Activated CD4-positive, alpha-beta T cell treated with anti-CD3 and anti-CD28 coated beads, Interleukin-2, amount 50 U/mL, for 1 hour (primary cell): ENCODE measurements around the gene DNAI1.
A peak's percentile ranks its signal among the peaks of the same experiment; 100 is the strongest.
"Not testable (repeated sequence)": the region's sequence is repeated elsewhere in the genome, so short reads cannot be mapped to it uniquely, and the experiment has no call there.

Experiments
- DNase-seq: peaks from one replicate; pipeline ENCODE4 v3.0.0-alpha.2; 2020

Gene DNAI1

DNA sequence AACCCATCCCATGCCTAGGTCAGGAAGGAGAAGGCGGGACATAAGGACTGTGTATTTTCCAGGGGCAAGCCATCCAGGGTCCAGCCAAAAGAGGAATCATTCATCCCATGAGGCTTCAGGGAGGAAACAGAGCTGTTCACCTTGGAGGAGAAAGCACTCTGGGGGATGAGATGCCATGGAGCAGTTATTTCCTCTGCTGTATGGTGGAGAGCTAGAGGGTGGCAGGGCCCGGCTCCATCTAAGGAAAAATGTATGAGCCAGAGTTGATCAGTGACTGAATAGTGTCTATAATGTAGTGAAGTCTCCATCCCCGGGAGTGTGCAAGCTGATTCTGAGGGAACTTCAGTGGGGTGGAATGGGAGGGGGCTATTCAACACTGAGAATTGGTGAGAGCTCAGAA, 56.2 kb downstream of the DNAI1 start:
- no peak for DNase-seq

DNA sequence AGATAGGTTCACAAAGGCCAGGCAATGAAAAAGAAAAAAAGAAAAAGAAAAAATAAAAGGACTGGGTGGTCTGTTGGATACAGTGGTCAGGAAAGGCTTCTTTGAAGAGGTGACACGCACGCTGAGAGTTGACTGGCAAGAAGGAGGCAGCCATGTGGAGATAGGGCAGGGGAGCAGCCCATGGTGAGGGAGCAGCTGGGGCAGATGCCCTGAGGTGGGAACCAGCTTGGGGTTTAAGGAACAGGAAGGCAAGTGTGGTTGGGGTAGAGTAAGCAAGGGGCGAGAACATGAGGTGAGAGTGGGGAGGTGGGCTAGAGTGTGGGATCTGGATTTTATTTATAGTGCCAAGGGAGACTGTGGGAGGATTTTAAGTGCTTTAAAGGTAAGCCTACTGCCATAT, 57.4 kb downstream of the DNAI1 start:
- DNase-seq = no peak

DNA sequence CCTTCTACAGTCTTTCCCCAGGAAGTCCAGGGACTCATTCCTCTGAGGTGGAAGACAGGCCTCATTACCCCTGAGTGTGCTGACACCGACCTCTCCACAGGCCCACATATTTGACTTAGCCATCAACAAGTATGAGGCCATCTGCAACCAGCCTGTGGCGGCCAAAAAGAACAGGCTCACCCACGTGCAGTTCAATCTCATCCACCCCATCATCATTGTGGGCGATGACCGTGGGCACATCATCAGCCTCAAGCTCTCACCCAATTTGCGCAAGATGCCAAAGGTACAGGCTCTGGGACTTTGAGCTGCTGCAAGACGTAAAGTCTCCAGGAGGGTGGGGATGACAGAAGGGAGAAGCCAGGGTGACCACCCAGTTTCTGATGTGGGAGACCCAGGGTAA, 58.6 kb downstream of the DNAI1 start:
- DNase-seq = no peak

DNA sequence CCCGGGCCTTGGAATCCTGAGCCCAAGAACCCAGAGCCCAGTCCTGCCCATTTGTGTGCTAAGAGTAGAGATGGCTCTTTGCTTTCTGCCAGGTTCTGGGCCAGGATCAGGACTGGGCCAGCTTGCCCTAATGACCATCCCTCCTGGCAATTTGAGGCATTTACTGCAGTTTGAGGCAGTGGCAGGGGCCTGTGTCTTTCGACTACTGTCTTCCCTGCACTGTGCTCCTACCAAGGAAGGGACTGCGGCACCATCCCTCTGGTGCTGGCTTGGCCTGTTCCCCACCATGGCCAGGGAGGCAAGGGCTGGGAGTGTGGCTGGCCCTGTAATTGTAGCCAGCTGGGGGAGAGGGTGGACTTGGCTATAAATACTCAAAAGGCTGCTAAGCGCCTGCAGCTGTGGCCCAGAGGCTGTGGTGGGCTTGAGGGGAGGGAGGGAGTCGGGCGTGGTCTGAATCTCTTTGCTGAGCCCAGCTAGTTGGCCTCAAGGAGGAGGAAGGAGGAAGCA, 59.6 kb downstream of the DNAI1 start:
- DNase-seq = no peak

DNA sequence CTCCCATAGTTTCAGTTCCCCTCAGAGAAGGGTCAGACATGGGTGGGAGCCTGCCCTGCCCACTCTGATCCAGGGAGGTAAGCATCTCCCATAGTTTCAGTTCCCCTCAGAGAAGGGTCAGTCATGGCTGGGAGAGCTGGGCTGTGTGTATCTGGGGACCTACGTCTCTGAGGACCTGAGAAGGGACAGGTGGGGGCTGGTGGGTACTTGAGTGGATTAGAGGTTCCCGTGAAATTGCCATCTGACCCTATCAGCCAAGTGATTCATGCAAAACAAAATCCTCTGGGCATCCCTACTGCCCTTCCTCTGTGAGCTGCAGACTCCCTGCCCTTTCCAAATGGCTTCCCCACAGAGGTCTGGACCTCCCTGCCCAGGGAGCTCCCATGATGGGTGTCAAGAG, 60.3 kb downstream of the DNAI1 start:
- DNase-seq = no peak

DNA sequence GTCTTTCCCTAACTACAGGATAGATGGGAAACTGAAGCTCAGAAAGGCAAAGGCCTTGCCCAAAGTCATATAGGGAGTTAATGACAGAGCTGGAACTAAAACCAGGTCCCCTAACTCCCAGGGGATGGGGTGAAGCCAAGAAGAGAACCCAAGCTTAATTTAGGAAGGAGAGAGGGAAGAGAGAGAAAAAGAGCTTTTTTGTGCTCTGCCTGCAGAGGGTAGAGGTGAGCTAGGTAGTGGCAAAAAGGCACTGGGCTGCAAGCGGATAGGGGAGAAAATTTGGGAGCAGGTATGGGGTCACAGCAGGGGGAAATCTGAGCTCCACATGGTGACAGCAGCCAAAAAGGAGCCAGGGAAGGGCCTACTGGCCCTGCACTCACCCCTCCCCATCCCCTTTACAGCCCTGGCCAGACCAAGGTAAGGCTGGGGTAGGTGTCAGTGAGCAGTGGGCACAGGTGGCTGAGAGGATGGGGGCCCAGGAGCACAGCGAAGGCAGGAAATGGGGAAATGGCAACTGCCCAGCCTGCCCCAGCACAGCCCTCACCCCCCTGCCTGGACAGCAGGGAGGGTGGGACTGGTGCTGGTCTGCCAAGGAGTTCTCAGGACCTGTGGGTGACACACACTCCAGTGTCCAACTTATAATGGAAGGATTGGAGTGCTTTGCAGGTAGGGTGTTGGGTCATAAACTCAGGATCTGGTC, 60.9 kb downstream of the DNAI1 start:
- DNase-seq = no peak

DNA sequence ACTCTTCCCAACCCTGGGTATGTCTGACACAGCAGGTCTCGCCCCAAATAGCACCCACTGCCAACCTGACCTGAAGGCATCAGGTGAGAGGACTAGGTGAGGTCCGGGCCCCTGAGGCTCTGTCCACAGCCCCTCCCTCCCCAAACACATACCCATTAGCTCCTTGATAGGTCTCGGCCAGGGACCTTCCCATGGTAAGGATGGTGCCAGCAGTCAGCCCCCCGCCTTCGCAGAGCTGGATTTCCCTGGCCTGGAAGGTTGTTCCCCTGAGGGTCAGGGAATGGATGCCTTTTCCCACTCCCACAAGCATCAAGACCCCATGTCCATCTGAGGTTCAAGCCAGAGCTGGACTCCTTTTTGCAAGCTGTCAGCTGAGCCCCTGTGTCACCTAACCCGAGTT, 61.5 kb downstream of the DNAI1 start:
- DNase-seq = no peak

DNA sequence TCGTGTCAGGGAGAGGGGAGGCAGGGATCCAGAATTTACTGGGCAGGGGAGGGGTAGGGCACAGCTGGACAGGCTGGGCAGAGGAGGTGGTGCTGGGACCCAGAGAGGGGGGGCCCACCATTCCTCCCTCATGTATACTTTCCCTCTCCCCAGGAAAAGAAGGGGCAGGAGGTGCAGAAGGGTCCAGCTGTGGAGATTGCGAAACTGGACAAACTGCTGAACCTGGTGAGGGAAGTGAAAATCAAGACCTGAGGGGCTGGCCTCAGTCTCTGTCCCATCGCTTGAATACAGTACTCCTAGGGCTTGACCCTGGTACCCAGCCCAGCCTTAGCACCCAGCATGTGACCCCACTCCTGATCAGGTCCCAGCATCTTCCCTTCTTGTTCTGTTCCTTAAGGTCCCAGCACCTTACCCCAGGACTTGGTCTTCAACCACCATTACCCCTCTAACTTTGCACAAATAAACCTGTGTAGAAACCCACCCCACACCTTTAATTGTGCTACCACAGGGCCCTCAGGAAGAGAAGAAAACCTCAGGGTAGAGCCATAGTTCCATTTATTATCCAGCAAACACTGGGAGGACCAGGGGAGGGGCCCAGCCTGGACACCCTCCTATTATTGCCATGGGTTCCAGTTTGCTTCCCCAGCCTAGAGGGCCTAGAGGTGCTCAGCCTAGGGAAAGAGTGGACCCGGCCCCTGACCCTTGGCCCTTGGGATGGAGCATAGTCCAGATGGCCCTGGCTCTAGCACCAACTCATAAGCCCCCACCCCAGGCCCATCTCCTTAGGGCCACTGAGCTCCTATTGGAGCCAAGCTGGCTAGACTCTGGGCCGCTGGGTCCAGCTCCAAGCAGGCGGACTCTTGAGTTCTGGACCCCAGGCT, 62.1 kb downstream of the DNAI1 start:
- DNase-seq = no peak

DNA sequence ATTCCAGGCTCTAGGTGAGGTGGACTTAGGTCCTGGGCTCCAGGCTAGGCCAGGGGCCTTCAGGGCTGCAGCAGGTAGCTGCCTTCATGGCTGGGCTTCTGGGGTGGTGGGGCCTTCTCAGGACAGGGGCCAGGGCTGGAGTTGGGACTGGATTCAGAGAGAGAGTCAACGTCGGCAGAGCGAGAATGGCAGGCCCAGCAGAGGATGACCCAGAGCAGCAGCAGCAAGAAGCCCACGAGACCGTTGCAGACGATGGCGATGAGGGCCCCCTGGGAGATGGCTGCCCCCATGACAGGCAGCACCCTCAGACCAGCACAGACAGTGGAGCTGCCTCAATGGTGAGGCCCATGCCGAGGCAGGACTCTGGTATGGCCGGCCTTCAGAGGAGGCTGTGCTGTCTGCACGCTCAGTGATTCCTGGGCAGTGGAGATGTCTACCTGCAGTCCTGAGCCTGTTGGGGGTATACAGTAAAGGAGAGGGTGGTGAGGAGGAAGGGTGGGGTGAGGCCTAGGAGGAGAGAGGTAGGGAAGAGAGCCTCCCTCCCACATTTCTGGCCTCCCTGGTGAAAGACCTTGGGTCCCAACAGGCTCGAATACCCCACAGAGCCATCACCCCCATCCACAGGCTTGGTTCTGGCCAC, 62.9 kb downstream of the DNAI1 start:
- no peak for DNase-seq

DNA sequence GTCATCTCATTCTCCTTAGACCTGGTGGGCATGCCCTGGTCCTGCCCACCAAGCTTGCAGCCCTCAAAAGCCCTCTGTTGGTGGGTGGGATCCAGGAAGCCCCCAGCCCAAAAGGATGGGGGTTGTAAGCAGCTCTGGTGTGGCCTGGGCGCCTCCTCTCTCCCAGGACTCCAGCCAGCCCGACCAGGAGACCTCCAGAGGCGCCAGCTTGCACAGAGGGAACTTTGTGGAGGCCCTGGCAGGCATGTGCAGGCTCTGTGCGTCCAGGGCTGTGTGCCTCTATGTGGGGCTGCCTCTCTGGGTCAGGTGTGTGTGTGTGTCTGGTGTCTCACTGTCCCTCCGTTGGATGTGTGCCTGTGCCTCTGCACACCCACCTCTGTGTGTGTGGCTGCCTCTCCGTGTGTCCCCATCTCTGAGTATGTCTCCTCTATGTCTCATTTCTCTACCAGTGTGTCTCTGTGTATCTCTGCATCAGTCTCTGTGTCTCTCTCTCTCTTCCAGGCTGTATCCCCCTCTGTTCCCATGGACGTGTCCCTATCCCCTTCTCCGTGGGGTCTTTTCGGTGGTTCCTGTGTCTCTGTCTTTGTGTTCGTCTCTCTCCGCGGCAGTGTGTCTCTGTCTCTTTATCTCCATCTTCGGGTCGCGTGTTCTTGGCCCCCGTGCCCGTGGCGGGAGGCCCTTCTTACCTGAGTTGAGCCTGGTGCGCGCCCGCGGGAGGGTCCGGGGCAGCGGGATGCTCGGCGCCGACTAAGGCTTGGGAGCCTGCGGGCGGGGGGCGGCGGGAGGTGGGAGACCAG, 63.7 kb downstream of the DNAI1 start:
- no peak for DNase-seq

DNA sequence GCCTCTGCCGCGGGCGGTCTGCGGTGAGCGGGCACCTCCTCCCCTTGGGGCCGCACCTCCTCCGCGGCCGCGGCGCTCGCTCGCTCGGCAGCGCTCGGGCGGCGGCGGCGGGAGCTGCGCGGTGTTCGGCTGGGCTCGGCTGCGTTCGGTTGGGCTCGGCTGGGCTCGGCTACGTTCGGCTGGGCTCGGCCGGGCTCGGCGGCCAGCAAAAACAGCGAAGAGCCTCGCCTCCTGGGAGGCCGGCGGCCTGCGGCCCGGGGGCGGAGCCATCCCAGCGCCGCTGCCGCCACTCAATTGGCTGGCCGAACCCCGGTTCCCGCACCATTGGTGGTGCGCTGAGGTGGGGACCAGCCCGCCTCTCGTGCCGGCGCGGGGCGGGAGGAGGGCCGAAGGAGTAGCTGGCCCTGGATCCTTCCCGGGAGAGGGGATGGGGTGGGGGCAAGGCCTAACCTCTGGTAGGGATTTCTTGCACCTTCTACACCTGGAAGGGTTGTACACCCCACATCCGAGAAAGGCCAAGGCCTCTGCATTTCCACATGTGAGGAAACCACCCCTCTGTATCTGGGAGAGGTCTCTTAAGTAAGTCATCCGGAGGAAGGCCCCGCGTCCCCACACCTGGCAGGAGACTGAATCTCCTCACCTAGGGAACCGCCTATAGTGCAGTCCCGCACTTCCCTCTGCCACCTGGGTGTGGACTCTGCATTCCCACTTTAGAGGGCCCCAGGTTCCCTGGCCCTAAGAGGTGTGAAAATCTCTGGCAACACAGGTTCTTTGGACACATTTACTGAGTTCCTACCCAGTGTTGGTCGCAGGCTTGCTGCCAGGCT, 64.6 kb downstream of the DNAI1 start, which contains the start of gene ENHO:
Gene ENHO, minus strand, starts transcription at position 20 of the 827 bp plus-strand sequence. CDS start 1,295 bp downstream, outside the sequence.
- peak; percentile 88 for DNase-seq

DNA sequence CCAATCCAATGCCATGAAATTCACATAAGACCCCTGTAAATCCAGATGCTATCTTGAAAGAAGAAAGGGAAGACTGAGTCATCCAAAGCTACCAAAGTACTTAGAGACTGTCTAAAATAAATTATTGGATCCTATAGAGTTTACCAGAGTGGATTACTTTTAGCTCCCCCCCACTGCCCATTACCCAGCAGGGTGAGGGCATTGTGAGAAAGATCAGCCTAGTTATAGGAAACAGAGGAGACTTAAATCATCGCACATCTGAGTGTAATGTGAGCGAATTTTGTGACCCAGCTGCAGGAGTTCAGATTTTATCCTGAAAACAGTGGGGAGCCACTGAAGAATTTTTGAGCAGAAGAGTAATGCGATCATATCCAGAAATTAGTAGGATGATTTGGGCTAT, 65.7 kb downstream of the DNAI1 start:
- no peak for DNase-seq

DNA sequence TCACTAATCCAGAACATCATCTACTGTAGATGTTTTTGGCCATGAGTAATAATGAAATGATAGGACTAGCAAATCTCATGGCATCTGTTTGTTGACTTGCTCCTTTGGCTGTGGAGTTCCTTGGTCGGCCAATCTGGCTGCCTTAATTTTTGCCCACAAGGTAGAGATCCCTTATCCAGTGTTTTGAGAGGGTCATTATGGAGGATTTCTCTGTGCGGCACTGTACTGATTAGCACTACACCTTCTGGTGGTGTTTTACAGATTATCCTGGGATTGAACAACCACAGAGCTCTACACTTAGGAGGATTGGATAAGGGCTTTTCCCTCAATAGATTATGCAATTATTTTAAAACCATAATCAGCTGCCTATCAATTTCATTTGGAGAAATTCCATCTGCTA, 67.4 kb downstream of the DNAI1 start:
- DNase-seq = no peak

DNA sequence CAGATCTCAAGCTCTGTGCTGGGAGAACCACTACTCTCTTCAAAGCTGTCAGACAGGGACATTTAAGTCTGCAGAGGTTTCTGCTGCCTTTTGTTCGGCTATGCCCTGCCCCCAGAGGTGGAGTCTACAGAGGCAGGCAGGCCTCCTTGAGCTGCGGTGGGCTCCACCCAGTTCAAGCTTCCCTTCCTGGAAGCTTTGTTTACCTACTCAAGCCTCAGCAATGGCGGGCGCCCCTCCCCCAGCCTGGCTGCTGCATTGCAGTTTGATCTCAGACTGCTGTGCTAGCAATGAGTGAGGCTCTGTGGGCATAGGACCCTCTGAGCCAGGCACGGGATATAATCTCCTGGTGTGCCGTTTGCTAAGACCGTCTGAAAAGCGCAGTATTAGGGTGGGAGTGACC, 73.4 kb downstream of the DNAI1 start:
- DNase-seq = not testable (repeated sequence)

DNA sequence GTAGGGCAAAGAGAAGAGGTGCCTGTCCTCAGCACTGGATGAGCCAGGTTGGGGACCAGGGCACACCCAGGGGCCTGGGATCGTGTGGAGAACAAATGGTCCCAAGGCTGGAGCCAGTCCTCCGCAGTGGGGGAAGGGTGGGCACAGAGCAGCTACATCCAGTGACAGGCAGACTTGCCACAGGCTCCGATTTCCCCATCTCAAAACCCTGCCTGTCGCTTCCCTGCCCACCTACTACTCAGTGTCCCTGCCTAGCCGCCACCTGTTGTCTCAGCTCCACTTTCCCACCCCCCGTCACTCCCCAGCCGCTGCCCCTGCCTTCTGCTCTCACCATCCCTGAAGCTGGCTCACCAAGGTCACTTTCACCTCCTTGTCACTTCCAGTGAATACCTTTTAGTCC, 78.1 kb downstream of the DNAI1 start:
- no peak for DNase-seq

DNA sequence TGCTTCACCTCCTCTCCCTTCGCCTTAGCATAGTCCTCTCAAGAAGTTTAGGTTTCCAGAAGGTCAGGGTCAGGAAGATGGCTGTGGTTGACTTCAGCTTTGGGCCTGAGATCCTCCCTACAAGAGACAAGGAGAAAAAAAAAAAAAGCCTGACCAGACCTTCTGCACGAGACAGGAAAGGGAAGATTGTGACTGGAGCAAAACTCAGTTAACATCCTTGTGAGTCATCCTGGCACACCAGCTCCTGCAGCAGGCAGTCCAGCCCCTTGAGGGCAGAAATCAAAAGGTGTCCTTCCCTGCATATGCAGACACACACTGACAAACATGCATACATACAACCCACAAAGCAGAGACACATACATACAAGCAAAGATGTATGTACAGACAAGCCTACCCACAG, 82.2 kb downstream of the DNAI1 start:
- DNase-seq = no peak

DNA sequence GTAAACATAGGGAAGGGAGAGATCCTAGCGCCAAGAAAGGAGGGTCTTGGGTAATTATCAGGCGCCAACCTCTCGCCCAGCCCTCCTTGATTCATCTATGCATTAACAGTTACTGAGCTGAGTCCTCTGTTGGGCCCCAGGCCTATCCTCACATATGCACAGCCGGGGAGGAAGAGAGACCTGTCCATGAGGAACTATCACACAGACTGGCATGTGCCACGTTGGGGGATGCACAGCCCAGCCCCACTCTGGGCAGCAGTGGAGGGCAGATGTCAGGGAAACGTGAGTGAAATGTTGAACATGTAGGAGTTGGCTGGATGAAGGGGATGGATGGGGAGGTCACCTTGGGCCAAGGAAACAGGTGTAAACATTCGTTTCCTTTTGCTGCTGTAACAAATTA, 82.9 kb downstream of the DNAI1 start:
- DNase-seq = no peak

DNA sequence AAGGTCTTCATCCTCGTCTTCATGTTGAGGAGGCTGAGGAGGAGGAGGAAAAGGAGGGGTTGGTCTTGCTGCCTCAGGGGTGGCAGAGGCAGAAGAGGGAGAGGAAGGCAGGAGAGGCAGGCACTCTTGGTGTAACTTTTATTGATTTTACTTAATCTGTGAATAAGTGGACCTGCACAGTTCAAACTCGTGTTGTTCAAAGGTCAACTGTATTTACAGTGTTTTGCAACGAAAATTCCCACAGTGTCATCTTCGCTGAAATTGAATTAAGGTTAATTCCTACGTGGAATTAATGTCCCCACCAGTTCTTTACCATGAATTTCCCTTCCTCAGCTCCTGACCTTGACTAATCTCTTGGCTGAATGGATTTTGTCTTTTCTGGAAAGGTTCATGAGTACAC, 85.4 kb downstream of the DNAI1 start:
- DNase-seq = no peak

DNA sequence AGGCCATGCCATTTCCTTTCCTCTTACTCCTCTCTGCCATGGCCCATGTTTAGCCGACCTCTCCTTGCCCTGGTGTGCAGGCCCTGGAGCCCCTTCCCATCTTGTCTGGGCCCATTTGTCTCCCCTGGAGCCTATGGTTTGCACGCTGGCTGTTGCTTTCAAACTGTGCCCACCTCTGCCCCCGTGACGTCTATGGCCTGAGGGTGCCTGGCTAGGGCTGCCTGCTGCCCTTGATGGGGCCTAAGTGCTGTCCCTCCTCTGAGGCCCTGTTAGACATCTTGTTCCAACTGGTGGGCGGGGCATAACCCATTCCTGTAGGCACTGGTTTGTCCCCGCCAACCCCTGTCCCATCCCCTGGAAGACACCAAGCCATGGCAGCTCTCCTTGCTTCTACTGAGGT, 86.9 kb downstream of the DNAI1 start:
- DNase-seq = no peak

DNA sequence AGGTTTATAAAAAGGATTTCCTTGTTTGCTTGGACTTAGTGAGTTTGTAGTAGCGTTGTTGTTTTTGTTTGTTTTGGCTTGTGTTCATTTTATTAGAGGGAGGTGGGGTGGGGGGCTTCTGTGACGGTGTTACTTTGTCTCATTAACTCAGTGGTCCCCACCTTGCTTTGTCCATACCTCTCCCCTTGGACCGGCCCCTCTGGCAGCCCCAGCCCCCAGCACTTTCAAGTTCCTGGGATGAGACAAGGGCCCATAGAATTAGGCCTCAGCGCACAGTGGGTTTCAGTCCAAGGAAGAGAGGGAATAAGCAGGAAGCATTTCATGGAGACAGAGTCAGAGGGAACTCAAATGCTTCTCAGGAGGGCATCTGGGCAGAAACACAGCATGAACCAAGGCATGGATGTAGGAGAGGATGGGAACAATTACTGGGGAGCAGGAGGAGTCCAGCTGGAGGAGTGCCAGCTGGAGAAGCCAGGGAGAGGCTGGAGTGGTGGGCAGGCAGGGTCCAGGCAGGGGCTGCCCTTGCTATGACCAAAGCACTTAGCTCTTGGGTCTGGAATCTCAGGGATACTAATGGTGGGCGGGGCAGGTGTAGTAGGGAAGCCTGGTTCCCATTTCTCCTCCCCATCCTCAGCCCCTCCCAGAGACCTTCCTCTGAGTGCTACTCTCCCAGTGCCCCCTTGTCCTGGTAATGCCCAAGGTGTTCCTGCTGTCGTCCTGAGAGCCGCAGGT, 87.7 kb downstream of the DNAI1 start:
- no peak for DNase-seq
